HL-60 (cell line): ENCODE results near the gene HRAS.
A peak's percentile ranks its signal among the peaks of the same experiment; 100 is the strongest.

Experiments used
- DNase-seq, 2 experiments: peaks; one replicate each; pipeline ENCODE4 v3.0.0-alpha.2; 2010 to 2020; ENCODE audit warnings: low read depth in 1 of 2, low spot score in 1 of 2
- H3K27ac ChIP-seq: fragments of 250-450 bp; sonication (Bioruptor Pico); replicated peaks from 2 replicates; pipeline ENCODE4 v1.5.1; 2020; ENCODE audit warnings: mild to moderate bottlenecking, moderate library complexity
- H3K27me3 ChIP-seq: fragments of 250-450 bp; sonication (Bioruptor Pico); 2 replicates; pipeline ENCODE4 v1.5.1; 2021; ENCODE audit warnings: mild to moderate bottlenecking, moderate library complexity; ENCODE audit not compliant: insufficient read depth, poor library complexity, severe bottlenecking
- H3K4me3 ChIP-seq: replicated peaks from 2 replicates; pipeline ENCODE4 v1.5.1; 2011; ENCODE audit warnings: mild to moderate bottlenecking, control low read depth, low read length; ENCODE audit not compliant: insufficient read depth
- CTCF ChIP-seq: IDR thresholded peaks from one replicate; pipeline ENCODE4 v1.5.1; 2011; ENCODE audit warnings: low read length, control low read depth, inconsistent platforms; ENCODE audit not compliant: insufficient read depth
- GABPA ChIP-seq: IDR thresholded peaks from 2 replicates; pipeline ENCODE4 v1.6.1; 2012; ENCODE audit warnings: low read depth
- POLR2AphosphoS5 ChIP-seq: IDR thresholded peaks from 2 replicates; pipeline ENCODE4 v1.6.1; 2012; ENCODE audit warnings: low read depth
- SPI1 ChIP-seq: IDR thresholded peaks from 2 replicates; pipeline ENCODE4 v1.6.1; 2012; ENCODE audit warnings: low read depth, mild to moderate bottlenecking, borderline replicate concordance
- TF ChIP-seq, protein P1 (sequence below): IDR thresholded peaks from 2 replicates; pipeline ENCODE4 v1.6.1; 2012; ENCODE audit warnings: low read depth; ENCODE audit not compliant: insufficient replicate concordance

The HRAS gene

GRCh38 chr11:506238-506994 is 29.0 kb downstream of the HRAS start:
- TF ChIP-seq CTCF, result no peak
- TF ChIP-seq, protein P1, sequence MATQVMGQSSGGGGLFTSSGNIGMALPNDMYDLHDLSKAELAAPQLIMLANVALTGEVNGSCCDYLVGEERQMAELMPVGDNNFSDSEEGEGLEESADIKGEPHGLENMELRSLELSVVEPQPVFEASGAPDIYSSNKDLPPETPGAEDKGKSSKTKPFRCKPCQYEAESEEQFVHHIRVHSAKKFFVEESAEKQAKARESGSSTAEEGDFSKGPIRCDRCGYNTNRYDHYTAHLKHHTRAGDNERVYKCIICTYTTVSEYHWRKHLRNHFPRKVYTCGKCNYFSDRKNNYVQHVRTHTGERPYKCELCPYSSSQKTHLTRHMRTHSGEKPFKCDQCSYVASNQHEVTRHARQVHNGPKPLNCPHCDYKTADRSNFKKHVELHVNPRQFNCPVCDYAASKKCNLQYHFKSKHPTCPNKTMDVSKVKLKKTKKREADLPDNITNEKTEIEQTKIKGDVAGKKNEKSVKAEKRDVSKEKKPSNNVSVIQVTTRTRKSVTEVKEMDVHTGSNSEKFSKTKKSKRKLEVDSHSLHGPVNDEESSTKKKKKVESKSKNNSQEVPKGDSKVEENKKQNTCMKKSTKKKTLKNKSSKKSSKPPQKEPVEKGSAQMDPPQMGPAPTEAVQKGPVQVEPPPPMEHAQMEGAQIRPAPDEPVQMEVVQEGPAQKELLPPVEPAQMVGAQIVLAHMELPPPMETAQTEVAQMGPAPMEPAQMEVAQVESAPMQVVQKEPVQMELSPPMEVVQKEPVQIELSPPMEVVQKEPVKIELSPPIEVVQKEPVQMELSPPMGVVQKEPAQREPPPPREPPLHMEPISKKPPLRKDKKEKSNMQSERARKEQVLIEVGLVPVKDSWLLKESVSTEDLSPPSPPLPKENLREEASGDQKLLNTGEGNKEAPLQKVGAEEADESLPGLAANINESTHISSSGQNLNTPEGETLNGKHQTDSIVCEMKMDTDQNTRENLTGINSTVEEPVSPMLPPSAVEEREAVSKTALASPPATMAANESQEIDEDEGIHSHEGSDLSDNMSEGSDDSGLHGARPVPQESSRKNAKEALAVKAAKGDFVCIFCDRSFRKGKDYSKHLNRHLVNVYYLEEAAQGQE, result peak; percentile 37
- TF ChIP-seq POLR2AphosphoS5, result peak; percentile 69; the same call in 1 of the 2 replicates
- peak; percentile 51 for TF ChIP-seq GABPA
- peak overlapping the region; percentile 100 for H3K27ac ChIP-seq
- H3K27me3 ChIP-seq, result no peaks in the 10 kb centered on the region
- peak overlapping the region; percentile 67 for H3K4me3 ChIP-seq
- DNase-seq, result peak; percentile 97 to 98

DNA sequence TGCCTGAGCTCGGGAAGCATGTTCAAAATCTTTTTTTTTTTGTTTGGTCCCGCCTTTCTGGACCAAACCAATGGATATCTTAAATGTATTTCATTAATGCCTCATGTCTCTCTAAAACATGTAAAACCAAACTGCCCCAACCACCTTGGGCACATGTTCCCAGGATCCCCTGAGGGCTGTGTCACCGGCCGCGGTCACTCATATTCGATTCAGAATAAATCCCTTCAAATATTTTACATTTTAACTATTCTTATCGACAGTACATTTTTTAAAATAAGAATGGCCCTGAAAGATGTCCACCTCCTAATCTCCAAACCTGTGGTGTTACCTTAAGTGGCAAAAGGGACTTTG is 30.4 kb downstream of the HRAS start:
- peak overlapping the region; percentile 100 for H3K27ac ChIP-seq
- peak overlapping the region; percentile 67 for H3K4me3 ChIP-seq
- no peak for TF ChIP-seq POLR2AphosphoS5
- no peak for TF ChIP-seq CTCF
- TF ChIP-seq GABPA, result no peak
- DNase-seq, result no peak
- no peaks in the 10 kb centered on the region for H3K27me3 ChIP-seq

- Histone ChIP-seq H3K27me3 (no peaks in the 10 kb centered on the region), H3K4me3 (peak overlapping the region; percentile 67), H3K27ac (peak overlapping the region; percentile 100)
- TF ChIP-seq, protein P1, result peak; percentile 14
- TF ChIP-seq CTCF (no peak), SPI1 (no peak), GABPA (no peak), POLR2AphosphoS5 (peak; percentile 43)
- DNase-seq, result peak; percentile 82 to 91
Measured at GRCh38 chr11:504053-504993, 31.1 kb downstream of the HRAS start.
